Heart left ventricle (tissue), 16 donors: ENCODE data around the gene TMEM170A. TPM values are rescaled to one million over a fixed set of nuclear protein-coding genes. Genes with fewer than 3 reads are reported as not detected.

Experiments used
- ATAC-seq, 4 donors: fragments of 200-7000 bp; cut with Tn5 transposase; one replicate each; pipeline ENCODE4 v1.9.1; 2020 to 2022; ENCODE audit warnings: moderate library complexity in 4 of 4, mild to moderate bottlenecking in 3 of 4, moderate number of reproducible peaks in 1 of 4
- DNase-seq, 5 donors: peaks; one replicate each; pipeline ENCODE4 v3.0.0-alpha.2; 2020
- H3K27ac ChIP-seq, 12 donors: fragments of 200-600 bp; sonication (generic) in 4 of 12; one replicate each; pipeline versions ENCODE4 v1.5.0 to v1.8.0; 2016 to 2022; ENCODE audit warnings: mild to moderate bottlenecking in 2 of 12
- H3K27me3 ChIP-seq, 9 donors: fragments of 200-600 bp; sonication (generic) in 2 of 9; one replicate each; pipeline versions ENCODE4 v1.5.1 to v1.8.0; 2016 to 2022; ENCODE audit warnings: mild to moderate bottlenecking in 3 of 9
- H3K36me3 ChIP-seq, 9 donors: fragments of 200-600 bp; sonication (generic) in 2 of 9; one replicate each; pipeline versions ENCODE4 v1.5.0 to v1.8.0; 2018 to 2022; ENCODE audit warnings: mild to moderate bottlenecking in 2 of 9
- H3K4me1 ChIP-seq, 12 donors: fragments of 200-600 bp; sonication (generic) in 4 of 12; one replicate each; pipeline versions ENCODE4 v1.5.0 to v1.8.0; 2016 to 2022; ENCODE audit warnings: mild to moderate bottlenecking in 3 of 12
- H3K4me3 ChIP-seq, 12 donors: fragments of 200-600 bp; sonication (generic) in 4 of 12; one replicate each; pipeline versions ENCODE4 v1.5.0 to v1.8.0; 2017 to 2022; ENCODE audit warnings: mild to moderate bottlenecking in 9 of 12, moderate library complexity in 4 of 12
- H3K9me3 ChIP-seq, 12 donors: fragments of 200-600 bp; sonication (generic) in 4 of 12; one replicate each; pipeline versions ENCODE4 v1.5.0 to v1.8.0; 2016 to 2022; ENCODE audit warnings: mild to moderate bottlenecking in 1 of 12
- POLR2A ChIP-seq, 2 donors: fragments of 450-650 bp; IDR thresholded peaks; one replicate each; pipeline ENCODE4 v1.6.1; 2017; ENCODE audit warnings: antibody characterized with exemption in 2 of 2, mild to moderate bottlenecking in 2 of 2, moderate library complexity in 2 of 2
- WGBS, 4 donors: extraction: QIAGEN DNeasy Blood & Tissue Kit in 2 of 4; methylation state at CpG; one replicate each; pipeline versions ENCODE4 v1.1.5 to v1.1.7; 2013 to 2018; 5-methylcytosine and 5-hydroxymethylcytosine counted together
- intact Hi-C, 10 donors: fragments of 100-400 bp; cut with DNase I; formaldehyde crosslinking; loops; one replicate each; pipeline versions ENCODE4 v1.11.1 to v1.14.2; 2022
- polyA plus RNA-seq, 2 donors: library from polyadenylated mRNA; stranded (reverse); fragments of 200-250 nt; gene quantifications; one replicate each; pipeline ENCODE4 v1.2.3, GENCODE V29; 2013
- total RNA-seq, 9 donors: library from RNA; depleted of rRNA in 2 of 9; stranded (reverse); fragments of >200 nt in 2 of 9; fragmentation: NEBNext Ultra II Directional in 3 of 9; extraction: Animal tissue kit (Norgen Biotek cat#: 25700) in 3 of 9; gene quantifications; one replicate each; pipeline versions ENCODE4 v1.1.0 to v1.2.4, GENCODE V29; 2016 to 2023
- TF ChIP-seq, protein P1 (sequence below), 12 donors: fragments of 200-600 bp; sonication (generic) in 4 of 12; IDR thresholded peaks; one replicate each; pipeline versions ENCODE4 v1.5.0 to v1.8.0; 2018 to 2022; ENCODE audit warnings: antibody characterized with exemption in 12 of 12, mild to moderate bottlenecking in 5 of 12
- donor health status: ischemic (EF 13 %, LVEDD 7.1; RV severe dilation, severe dysfunction).
- donor health status: healthy with polysubstance abuse.
- donor health status: DM: no; HTN: yes; CAD: no.
- donor health status: DM: no; HTN: no; CAD: no.
- donor health status: ischemic (EF 25% LVEDD 6.9; RV normal size, moderate dysfunction).
- donor health status: ischemic (EF 25% LVEDD 5.7; RV mildly dilated, moderate dysfunction).
- donor health status: healthy.
- donor health status: DM: yes; HTN: yes; CAD: no.
- donor health status: ischemic (EF 35%, LVEDD 5.7; RV mildly dilated, moderate dysfunction).
- donor health status: nonischemic (EF 11% LVEDD 7.7; RV severe dilation, severe dysfunction).
- donor health status: DM: yes; HTN: yes; CAD: no.
- donor health status: PGD.
- donor health status: ischemic (EF 29% LVEDD 5.4; RV normal size, mild dysfunction).
- donor health status: nonischemic (EF 23%, LVEDD 6.1; RV moderate dilation, normal function).

The TMEM170A gene
- total and polyA plus RNA-seq, 11 donors, result 4.3 to 14.6 (median 9.2) TPM

DNA sequence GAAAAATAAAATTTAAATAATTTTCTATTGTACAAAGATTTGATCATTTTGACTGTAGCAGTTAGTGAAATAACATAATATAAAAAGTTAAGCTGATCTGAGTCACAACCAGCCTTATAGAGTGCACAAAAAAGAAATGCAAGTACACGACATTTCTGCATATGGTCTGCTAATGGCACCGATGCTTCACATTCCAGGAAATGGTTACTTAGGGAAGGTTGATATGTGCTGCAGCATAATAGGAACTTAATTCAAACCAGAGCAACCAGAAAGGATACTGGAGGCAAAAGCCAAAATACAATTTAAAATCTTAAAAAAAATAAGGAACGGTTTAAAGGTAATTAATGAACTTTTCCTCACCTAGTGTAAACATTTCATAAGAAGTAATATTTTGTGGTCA lies 21.2 kb downstream of the TMEM170A start:
- intact Hi-C loops, result no loop called here
- DNase-seq (no peak), ATAC-seq (no peak)
- no peaks in the 10 kb centered on the region for H3K27me3 ChIP-seq
- H3K4me3 ChIP-seq, result no peak overlapping the region
- peaks cover 0 to 6% (median 0%) of the 10 kb centered on the region in 12 donors for H3K4me1 ChIP-seq
- TF ChIP-seq POLR2A (IDR thresholded peaks at IDR 0.05), result no peak
- TF ChIP-seq, protein P1, sequence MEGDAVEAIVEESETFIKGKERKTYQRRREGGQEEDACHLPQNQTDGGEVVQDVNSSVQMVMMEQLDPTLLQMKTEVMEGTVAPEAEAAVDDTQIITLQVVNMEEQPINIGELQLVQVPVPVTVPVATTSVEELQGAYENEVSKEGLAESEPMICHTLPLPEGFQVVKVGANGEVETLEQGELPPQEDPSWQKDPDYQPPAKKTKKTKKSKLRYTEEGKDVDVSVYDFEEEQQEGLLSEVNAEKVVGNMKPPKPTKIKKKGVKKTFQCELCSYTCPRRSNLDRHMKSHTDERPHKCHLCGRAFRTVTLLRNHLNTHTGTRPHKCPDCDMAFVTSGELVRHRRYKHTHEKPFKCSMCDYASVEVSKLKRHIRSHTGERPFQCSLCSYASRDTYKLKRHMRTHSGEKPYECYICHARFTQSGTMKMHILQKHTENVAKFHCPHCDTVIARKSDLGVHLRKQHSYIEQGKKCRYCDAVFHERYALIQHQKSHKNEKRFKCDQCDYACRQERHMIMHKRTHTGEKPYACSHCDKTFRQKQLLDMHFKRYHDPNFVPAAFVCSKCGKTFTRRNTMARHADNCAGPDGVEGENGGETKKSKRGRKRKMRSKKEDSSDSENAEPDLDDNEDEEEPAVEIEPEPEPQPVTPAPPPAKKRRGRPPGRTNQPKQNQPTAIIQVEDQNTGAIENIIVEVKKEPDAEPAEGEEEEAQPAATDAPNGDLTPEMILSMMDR (IDR thresholded peaks at IDR 0.05), result no peak
- no peak overlapping the region for H3K27ac ChIP-seq
- peaks cover 0 to 25% (median 13%) of the 10 kb centered on the region in 9 donors for H3K36me3 ChIP-seq
- no peaks in the 10 kb centered on the region for H3K9me3 ChIP-seq
- 73 to 87% (median 84%) methylated on average over 3 of the region's 3 CpGs for WGBS, 4 donors

DNA sequence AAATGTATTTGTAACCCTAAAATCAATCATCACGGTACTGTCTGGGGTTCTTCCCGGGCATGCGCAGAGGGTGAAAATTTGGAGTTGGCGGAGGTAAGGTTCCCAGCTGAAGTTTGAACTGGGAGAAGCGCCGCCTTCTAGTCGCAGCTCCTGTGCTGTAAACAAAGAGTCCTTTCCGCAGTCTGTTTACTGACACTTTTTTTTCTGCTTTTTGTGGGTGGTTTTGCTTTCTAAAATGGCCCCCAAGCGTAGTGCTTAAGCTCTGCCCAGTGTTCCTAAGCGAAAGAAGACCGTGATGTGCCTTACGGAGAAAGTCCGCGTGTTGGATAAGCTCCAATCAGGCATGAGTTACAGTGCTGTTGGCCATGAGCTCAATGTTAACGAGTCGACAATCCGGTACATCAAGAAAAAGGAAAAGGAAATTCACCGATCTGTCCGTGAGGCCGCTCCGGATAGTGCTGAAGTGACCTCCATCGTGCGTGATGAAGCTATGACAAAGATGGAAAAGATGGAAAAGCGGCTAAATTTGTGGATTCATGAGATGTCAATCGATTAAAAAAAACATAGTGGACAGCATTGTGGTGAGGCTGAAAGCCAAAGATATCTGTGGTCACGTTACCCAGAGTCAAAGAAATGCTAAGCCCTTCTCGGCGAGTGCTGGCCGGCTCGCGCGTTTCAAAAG lies 30.6 kb downstream of the TMEM170A start:
- H3K9me3 ChIP-seq, result no peaks in the 10 kb centered on the region
- TF ChIP-seq, protein P1 (IDR thresholded peaks at IDR 0.05), result no peak
- TF ChIP-seq POLR2A (IDR thresholded peaks at IDR 0.05), result no peak
- peak overlapping the region; percentile 85 to 98 (median 96) for H3K27ac ChIP-seq
- 1 to 7% (median 2%) methylated on average over 32 of the region's 32 CpGs for WGBS, 4 donors
- intact Hi-C loops, result loop anchor here in 1 of 10 donors (1.0 kb wide), 1 partner anchor 30 kb away; the partner anchor contains the start of gene TMEM170A
- peaks cover 0 to 27% (median 12%) of the 10 kb centered on the region in 12 donors for H3K4me1 ChIP-seq
- peak in 3 of 5 donors; percentile 64 to 79 (median 74) for DNase-seq
- H3K4me3 ChIP-seq, result peak overlapping the region; percentile 49 to 96 (median 88)
- peak; percentile 72 to 78 (median 78) for ATAC-seq
- H3K36me3 ChIP-seq, result no peaks in the 10 kb centered on the region
- H3K27me3 ChIP-seq, result no peaks in the 10 kb centered on the region

GRCh38 chr16:75432828-75433731 lies 31.4 kb downstream of the TMEM170A start, which contains the start of gene CFDP1:
TSS of gene CFDP1 (minus strand) at chr16:75433503. CDS start at chr16:75433352, 151 bp downstream.
- peaks cover 0 to 27% (median 12%) of the 10 kb centered on the region in 12 donors for H3K4me1 ChIP-seq
- WGBS, 4 donors, result 0 to 1% (median 1%) methylated on average over 53 to 85 of the region's 85 CpGs
- H3K4me3 ChIP-seq, result peak within 1 kb of the TSS; percentile 49 to 96 (median 88)
- intact Hi-C loops, result loop anchor here in 1 of 10 donors (1.0 kb wide), 1 partner anchor 31 kb away; the partner anchor contains the start of gene TMEM170A
- DNase-seq (peak; percentile 96 to 99 (median 98)), ATAC-seq (peak; percentile 97 to 98 (median 98))
- H3K27ac ChIP-seq, result peak within 1 kb of the TSS; percentile 85 to 98 (median 96)
- H3K9me3 ChIP-seq, result no peaks in the 10 kb centered on the region
- no peaks in the 10 kb centered on the region for H3K36me3 ChIP-seq
- TF ChIP-seq, protein P1 (IDR thresholded peaks at IDR 0.05), result peak in 1 of 12 donors; percentile 39
- TF ChIP-seq POLR2A (IDR thresholded peaks at IDR 0.05), result peak in 1 of 2 donors; percentile 80
- H3K27me3 ChIP-seq, result no peaks in the 10 kb centered on the region
